B cell (primary cell): Measurements from ENCODE around the gene EDARADD. TPM values are rescaled to one million over a fixed set of nuclear protein-coding genes. Genes with fewer than 3 reads are reported as not detected.

Experiments
- ATAC-seq: fragments of 200-7000 bp; cut with Tn5 transposase; one replicate; pipeline ENCODE4 v1.10.0; 2021; ENCODE audit warnings: low read depth, mild to moderate bottlenecking, moderate number of reproducible peaks, moderate library complexity
- CTCF ChIA-PET: fragments of 350-600 bp; sonication (Branson Sonifier 250); formaldehyde crosslinking; loops from one replicate; lab custom pipeline; 2021; ENCODE audit warnings: antibody characterized with exemption, inconsistent platforms; lab: Charles Lee
- POLR2A ChIA-PET: fragments of 350-600 bp; sonication (Branson Sonifier 250); formaldehyde crosslinking; loops from one replicate; lab custom pipeline; 2021; ENCODE audit warnings: antibody characterized with exemption; lab: Charles Lee
- DNase-seq: peaks from one replicate; pipeline ENCODE4 v3.0.0; 2013
- H2AFZ ChIP-seq: 2 replicates; pipeline ENCODE4 v1.6.1; 2012; ENCODE audit warnings: mild to moderate bottlenecking, low read depth, low read length; ENCODE audit not compliant: insufficient read depth, poor library complexity, severe bottlenecking
- H3K27ac ChIP-seq, 2 donors: 1 replicate in 1 of 2; 2 replicates in 1 of 2; pipeline ENCODE4 v1.5.1; 2012 to 2013; ENCODE audit warnings: low read length in 2 of 2, mild to moderate bottlenecking in 2 of 2, moderate library complexity in 1 of 2
- H3K27me3 ChIP-seq, 4 experiments: fragments of 200-600 bp in 1 of 4; sonication (generic) in 1 of 4; replicated peaks in 1 of 4; 1 replicate in 2 of 4; 2 replicates in 2 of 4; pipeline versions ENCODE4 v1.6.1 to v1.7.0; 2013 to 2016; ENCODE audit warnings: low read length in 3 of 4, mild to moderate bottlenecking in 2 of 4, mixed read lengths in 1 of 4, moderate library complexity in 1 of 4; ENCODE audit not compliant: insufficient read depth in 4 of 4, control insufficient read depth in 3 of 4; ENCODE audit errors: control extremely low read depth in 1 of 4
- H3K36me3 ChIP-seq, 2 experiments: replicated peaks in 1 of 2; 1 replicate in 1 of 2; 2 replicates in 1 of 2; pipeline versions ENCODE4 v1.6.1 to v1.7.1; 2013; ENCODE audit warnings: low read length in 1 of 2; ENCODE audit not compliant: insufficient read depth in 2 of 2, control insufficient read depth in 1 of 2; ENCODE audit errors: control extremely low read depth in 1 of 2, extremely low read depth in 1 of 2
- H3K4me1 ChIP-seq, 2 donors: fragments of 200-600 bp in 1 of 2; sonication (generic) in 1 of 2; 1 replicate in 1 of 2; 2 replicates in 1 of 2; pipeline versions ENCODE4 v1.5.1 to v1.6.1; 2013 to 2017; ENCODE audit warnings: low read length in 2 of 2; ENCODE audit not compliant: control insufficient read depth in 2 of 2, insufficient read depth in 2 of 2
- H3K4me2 ChIP-seq: replicated peaks from 2 replicates; pipeline ENCODE3; 2012; ENCODE audit warnings: mild to moderate bottlenecking, low read depth, low read length; ENCODE audit not compliant: poor library complexity, severe bottlenecking
- H3K4me3 ChIP-seq, 5 experiments: fragments of 200-600 bp in 1 of 5; sonication (generic) in 1 of 5; 1 replicate in 3 of 5; 2 replicates in 2 of 5; pipeline versions ENCODE4 v1.5.1 to v1.7.0; 2011 to 2016; ENCODE audit warnings: low read length in 4 of 5, mild to moderate bottlenecking in 4 of 5, low read depth in 2 of 5, control low read depth in 1 of 5, moderate library complexity in 1 of 5; ENCODE audit not compliant: insufficient read depth in 1 of 5; ENCODE audit errors: control extremely low read depth in 1 of 5, extremely low read depth in 1 of 5
- H3K79me2 ChIP-seq: fragments of 200-600 bp; sonication (generic); one replicate; pipeline ENCODE4 v1.6.0; 2016; ENCODE audit warnings: low read length; ENCODE audit not compliant: control insufficient read depth, insufficient read depth
- H3K9ac ChIP-seq: fragments of 200-600 bp; sonication (generic); 2 replicates; pipeline ENCODE4 v1.6.1; 2017; ENCODE audit warnings: mild to moderate bottlenecking, low read length, moderate library complexity
- H3K9me3 ChIP-seq, 3 donors: one replicate each; pipeline versions ENCODE4 v1.6.1 to v1.7.1; 2013; ENCODE audit warnings: low read length in 2 of 3; ENCODE audit not compliant: control insufficient read depth in 2 of 3, insufficient read depth in 1 of 3; ENCODE audit errors: control extremely low read depth in 1 of 3
- H4K20me1 ChIP-seq: 2 replicates; pipeline ENCODE4 v1.6.0; 2012; ENCODE audit warnings: mild to moderate bottlenecking, low read length; ENCODE audit not compliant: insufficient read depth, control insufficient read depth, poor library complexity, severe bottlenecking
- H3K27ac Mint-ChIP-seq: one replicate; pipeline ENCODE4 v1.8.0; 2021; ENCODE audit warnings: mixed read lengths
- H3K27me3 Mint-ChIP-seq: one replicate; pipeline ENCODE4 v1.8.0; 2021; ENCODE audit warnings: mixed read lengths
- H3K4me1 Mint-ChIP-seq: one replicate; pipeline ENCODE4 v1.8.0; 2021; ENCODE audit warnings: mixed read lengths
- H3K4me3 Mint-ChIP-seq: one replicate; pipeline ENCODE4 v1.8.0; 2021; ENCODE audit warnings: mixed read lengths
- H3K9me3 Mint-ChIP-seq: one replicate; pipeline ENCODE4 v1.8.0; 2022; ENCODE audit warnings: mixed read lengths; ENCODE audit not compliant: insufficient read depth
- EZH2 ChIP-seq: IDR thresholded peaks from 2 replicates; pipeline ENCODE4 v1.6.1; 2012; ENCODE audit warnings: borderline replicate concordance, low read depth, mild to moderate bottlenecking, moderate library complexity, low read length; ENCODE audit not compliant: insufficient read depth, poor library complexity, severe bottlenecking
- WGBS: methylation state at CpG from one replicate; pipeline ENCODE4 v1.1.5; 2013; ENCODE audit warnings: missing lambda C conversion rate; ENCODE audit not compliant: insufficient coverage; 5-methylcytosine and 5-hydroxymethylcytosine counted together
- intact Hi-C: fragments of 100-400 bp; cut with micrococcal nuclease; formaldehyde crosslinking; loops from one replicate; pipeline ENCODE4 v1.10.0; 2022
- polyA plus RNA-seq: library from polyadenylated mRNA; depleted of rRNA; stranded (reverse); fragments of >200 nt; gene quantifications from 2 replicates; pipeline ENCODE4 v1.2.3, GENCODE V29; 2012
- total RNA-seq, 2 donors: library from RNA; stranded (reverse); fragments of 120-200 nt in 1 of 2; gene quantifications; 1 replicate in 1 of 2; 2 replicates in 1 of 2; pipeline versions ENCODE4 v1.2.3 to v1.2.4, GENCODE V29; 2013 to 2022
- TF ChIP-seq, protein P1 (sequence below): fragments of 200-600 bp; IDR thresholded peaks from one replicate; pipeline ENCODE4 v1.8.0; 2022; ENCODE audit warnings: antibody characterized with exemption, mild to moderate bottlenecking

The EDARADD gene
- total and polyA plus RNA-seq, 2 donors (not counting 1 experiment from before 2014, with no cell fraction given): 0.15 TPM; not detected in 1

DNA sequence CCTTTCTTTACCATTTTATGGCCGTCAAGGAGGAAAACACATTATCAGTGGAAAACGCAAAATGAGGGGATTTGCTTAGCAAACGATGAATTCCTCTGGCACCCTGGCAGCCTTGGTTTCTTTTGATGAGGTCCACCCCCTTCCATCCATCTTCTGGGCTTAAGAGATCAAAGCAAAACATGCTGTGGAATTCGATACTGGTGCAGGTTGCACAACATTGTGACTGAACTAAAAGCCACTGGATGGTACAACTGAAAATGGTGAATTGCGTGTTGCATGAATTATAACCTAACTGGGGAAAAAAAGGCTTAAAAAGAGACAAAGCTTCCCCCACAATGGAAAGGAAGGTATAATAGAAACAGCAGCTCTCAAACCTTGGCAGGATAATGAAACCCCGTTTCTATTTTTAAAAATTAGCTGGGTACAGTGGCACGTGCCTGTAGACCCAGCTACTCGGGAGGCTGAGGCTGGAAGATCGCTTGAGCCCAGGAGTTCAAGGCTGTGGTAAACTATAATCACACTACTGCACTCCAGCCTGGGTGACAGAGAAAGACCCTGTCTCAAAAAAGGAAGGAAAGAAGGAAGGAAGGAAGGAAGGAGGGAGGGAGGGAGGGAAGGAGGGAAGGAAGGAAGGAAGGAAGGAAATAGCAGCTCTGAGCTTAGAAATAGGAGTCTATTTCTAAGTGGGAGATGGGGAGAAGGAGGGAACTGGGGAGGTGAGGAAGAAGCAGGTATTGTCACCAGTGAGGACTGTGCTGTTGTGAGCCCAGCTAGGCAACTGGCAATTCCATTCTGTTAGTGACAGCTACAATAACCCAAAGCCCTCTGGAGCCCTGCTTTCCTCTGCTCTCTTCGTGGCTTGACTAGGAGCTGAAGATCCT is 100.7 kb downstream of the EDARADD start:
- Histone ChIP-seq H2AFZ (no peak overlapping the region), H3K9ac (no peak overlapping the region), H4K20me1 (no peaks in the 10 kb centered on the region), H3K4me3 (no peak overlapping the region), H3K79me2 (no peaks in the 10 kb centered on the region), H3K4me2 (no peak overlapping the region), H3K27ac (no peak overlapping the region), H3K27me3 (peaks cover 0 to 14% (median 7%) of the 10 kb centered on the region in 4 experiments), H3K4me1 (no peaks in the 10 kb centered on the region), H3K9me3 (no peaks in the 10 kb centered on the region), H3K36me3 (no peaks in the 10 kb centered on the region)
- intact Hi-C loops: no loop called here
- no peak overlapping the region for H3K4me3 Mint-ChIP-seq
- TF ChIP-seq EZH2: no peak
- TF ChIP-seq, protein P1, sequence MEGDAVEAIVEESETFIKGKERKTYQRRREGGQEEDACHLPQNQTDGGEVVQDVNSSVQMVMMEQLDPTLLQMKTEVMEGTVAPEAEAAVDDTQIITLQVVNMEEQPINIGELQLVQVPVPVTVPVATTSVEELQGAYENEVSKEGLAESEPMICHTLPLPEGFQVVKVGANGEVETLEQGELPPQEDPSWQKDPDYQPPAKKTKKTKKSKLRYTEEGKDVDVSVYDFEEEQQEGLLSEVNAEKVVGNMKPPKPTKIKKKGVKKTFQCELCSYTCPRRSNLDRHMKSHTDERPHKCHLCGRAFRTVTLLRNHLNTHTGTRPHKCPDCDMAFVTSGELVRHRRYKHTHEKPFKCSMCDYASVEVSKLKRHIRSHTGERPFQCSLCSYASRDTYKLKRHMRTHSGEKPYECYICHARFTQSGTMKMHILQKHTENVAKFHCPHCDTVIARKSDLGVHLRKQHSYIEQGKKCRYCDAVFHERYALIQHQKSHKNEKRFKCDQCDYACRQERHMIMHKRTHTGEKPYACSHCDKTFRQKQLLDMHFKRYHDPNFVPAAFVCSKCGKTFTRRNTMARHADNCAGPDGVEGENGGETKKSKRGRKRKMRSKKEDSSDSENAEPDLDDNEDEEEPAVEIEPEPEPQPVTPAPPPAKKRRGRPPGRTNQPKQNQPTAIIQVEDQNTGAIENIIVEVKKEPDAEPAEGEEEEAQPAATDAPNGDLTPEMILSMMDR: no peak
- H3K9me3 Mint-ChIP-seq: no peaks in the 10 kb centered on the region
- H3K27me3 Mint-ChIP-seq: peaks cover 42% of the 10 kb centered on the region
- WGBS: 79% methylated on average over 4 of the region's 10 CpGs
- POLR2A ChIA-PET: no interaction called here
- H3K4me1 Mint-ChIP-seq: no peaks in the 10 kb centered on the region
- CTCF ChIA-PET: interaction anchor here (0.6 kb wide), 1 partner anchor 23 kb away, joined by 3 read pairs; no protein-coding TSS in a partner anchor
- no peak overlapping the region for H3K27ac Mint-ChIP-seq
- DNase-seq: no peak
- no peak for ATAC-seq

DNA sequence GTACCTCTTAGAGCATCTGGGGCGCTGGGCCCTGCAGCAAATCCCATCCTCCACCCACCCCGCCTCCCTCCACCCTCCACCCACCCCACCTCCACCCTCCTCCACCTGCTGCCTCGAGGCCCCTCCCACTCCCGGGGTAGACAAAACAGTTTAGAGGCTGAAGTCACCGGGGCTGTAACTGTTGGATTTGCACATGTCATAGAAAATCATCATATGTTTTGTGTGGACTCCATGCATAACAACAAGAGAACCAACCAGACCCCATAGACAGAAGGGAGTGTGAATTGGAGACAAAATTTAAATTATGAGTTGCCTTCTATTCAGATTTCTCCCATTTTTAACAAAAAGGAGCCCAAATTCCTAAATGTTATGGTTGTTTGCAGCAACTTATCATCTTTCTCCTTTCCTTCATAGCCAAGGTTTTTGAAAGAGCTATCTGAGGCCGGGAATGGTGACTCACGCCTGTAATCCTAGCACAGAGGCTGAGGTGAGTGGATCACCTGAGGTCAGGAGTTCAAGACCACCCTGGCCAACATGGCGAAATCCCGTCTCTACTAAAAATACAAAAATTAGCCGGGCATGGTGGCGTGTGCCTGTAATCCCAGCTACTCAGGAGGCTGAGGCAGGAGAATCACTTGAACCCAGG is 101.5 kb downstream of the EDARADD start:
- Histone ChIP-seq H3K79me2 (no peaks in the 10 kb centered on the region), H3K4me3 (no peak overlapping the region), H2AFZ (no peak overlapping the region), H3K4me2 (no peak overlapping the region), H3K27ac (no peak overlapping the region), H3K9ac (no peak overlapping the region), H4K20me1 (no peaks in the 10 kb centered on the region), H3K9me3 (no peaks in the 10 kb centered on the region), H3K27me3 (peaks cover 0 to 14% (median 7%) of the 10 kb centered on the region in 4 experiments), H3K4me1 (no peaks in the 10 kb centered on the region), H3K36me3 (no peaks in the 10 kb centered on the region)
- TF ChIP-seq, protein P1: no peak
- TF ChIP-seq EZH2: no peak
- ATAC-seq: no peak
- no peak overlapping the region for H3K27ac Mint-ChIP-seq
- DNase-seq: no peak
- ChIA-PET CTCF (no interaction called here), POLR2A (no interaction called here)
- H3K4me3 Mint-ChIP-seq: no peak overlapping the region
- WGBS: 86% methylated on average over 1 of the region's 11 CpGs
- intact Hi-C loops: no loop called here
- H3K9me3 Mint-ChIP-seq: no peaks in the 10 kb centered on the region
- peaks cover 41% of the 10 kb centered on the region for H3K27me3 Mint-ChIP-seq
- no peaks in the 10 kb centered on the region for H3K4me1 Mint-ChIP-seq
